ENCODE measurements around the gene POLR2F.

POLR2F gene

GRCh38 chr22:38014083-38014482 lies 60.6 kb downstream of the POLR2F start:
- no peaks in the 10 kb centered on the region for H3K27me3 ChIP-seq (ENCODE audit: insufficient read depth, insufficient read length)
- TF ChIP-seq SUZ12 (IDR thresholded peaks at IDR 0.05; ENCODE audit: extremely low read depth, insufficient read depth, insufficient read length), result no peak
- TF ChIP-seq ZNF274 (IDR thresholded peaks at IDR 0.05; ENCODE audit: low read depth, low read length), result no peak
- TF ChIP-seq YY1 (IDR thresholded peaks at IDR 0.05; ENCODE audit: insufficient read depth, insufficient read length), result no peak
- DNase-seq (ENCODE audit: low read depth, low spot score), result no peak
- H3K36me3 ChIP-seq (ENCODE audit: insufficient read depth, insufficient read length, low read length), result no peaks in the 10 kb centered on the region
- no peak overlapping the region for H3K9ac ChIP-seq (ENCODE audit: insufficient read length, low read depth)
- H3K4me3 ChIP-seq (ENCODE audit: insufficient read length, low read depth), result no peak overlapping the region
- H3K9me3 ChIP-seq (ENCODE audit: insufficient read depth, low read length), result no peaks in the 10 kb centered on the region
- H3K4me1 ChIP-seq (ENCODE audit: insufficient read depth, insufficient read length), result peaks cover 5% of the 10 kb centered on the region

- no peaks in the 10 kb centered on the region for H3K27me3 ChIP-seq (ENCODE audit: insufficient read depth, insufficient read length)
- no peak for DNase-seq (ENCODE audit: low read depth, low spot score)
- no peak overlapping the region for H3K9ac ChIP-seq (ENCODE audit: insufficient read length, low read depth)
- H3K36me3 ChIP-seq (ENCODE audit: insufficient read depth, insufficient read length, low read length), result no peaks in the 10 kb centered on the region
- peaks cover 10% of the 10 kb centered on the region for H3K4me1 ChIP-seq (ENCODE audit: insufficient read depth, insufficient read length)
- no peak for TF ChIP-seq ZNF274 (IDR thresholded peaks at IDR 0.05; ENCODE audit: low read depth, low read length)
- TF ChIP-seq SUZ12 (IDR thresholded peaks at IDR 0.05; ENCODE audit: extremely low read depth, insufficient read depth, insufficient read length), result no peak
- no peak for TF ChIP-seq YY1 (IDR thresholded peaks at IDR 0.05; ENCODE audit: insufficient read depth, insufficient read length)
- H3K4me3 ChIP-seq (ENCODE audit: insufficient read length, low read depth), result no peak overlapping the region
- H3K9me3 ChIP-seq (ENCODE audit: insufficient read depth, low read length), result no peaks in the 10 kb centered on the region
Observed at GRCh38 chr22:38016182-38017151, 63.0 kb downstream of the POLR2F start.

- no peak for DNase-seq (ENCODE audit: low read depth, low spot score)
- H3K4me1 ChIP-seq (ENCODE audit: insufficient read depth, insufficient read length), result peaks cover 10% of the 10 kb centered on the region
- no peak overlapping the region for H3K4me3 ChIP-seq (ENCODE audit: insufficient read length, low read depth)
- H3K9ac ChIP-seq (ENCODE audit: insufficient read length, low read depth), result no peak overlapping the region
- H3K9me3 ChIP-seq (ENCODE audit: insufficient read depth, low read length), result no peaks in the 10 kb centered on the region
- no peak for TF ChIP-seq SUZ12 (IDR thresholded peaks at IDR 0.05; ENCODE audit: extremely low read depth, insufficient read depth, insufficient read length)
- TF ChIP-seq YY1 (IDR thresholded peaks at IDR 0.05; ENCODE audit: insufficient read depth, insufficient read length), result no peak
- no peak for TF ChIP-seq ZNF274 (IDR thresholded peaks at IDR 0.05; ENCODE audit: low read depth, low read length)
- no peaks in the 10 kb centered on the region for H3K27me3 ChIP-seq (ENCODE audit: insufficient read depth, insufficient read length)
- H3K36me3 ChIP-seq (ENCODE audit: insufficient read depth, insufficient read length, low read length), result no peaks in the 10 kb centered on the region
Observed at GRCh38 chr22:38017272-38017920, 63.9 kb downstream of the POLR2F start.

- Histone ChIP-seq H3K4me1 (ENCODE audit: insufficient read depth, insufficient read length) (peaks cover 10% of the 10 kb centered on the region), H3K9me3 (ENCODE audit: insufficient read depth, low read length) (no peaks in the 10 kb centered on the region), H3K9ac (ENCODE audit: insufficient read length, low read depth) (no peak overlapping the region), H3K4me3 (ENCODE audit: insufficient read length, low read depth) (no peak overlapping the region), H3K27me3 (ENCODE audit: insufficient read depth, insufficient read length) (no peaks in the 10 kb centered on the region), H3K36me3 (ENCODE audit: insufficient read depth, insufficient read length, low read length) (no peaks in the 10 kb centered on the region)
- TF ChIP-seq ZNF274 (IDR thresholded peaks at IDR 0.05; ENCODE audit: low read depth, low read length) (no peak), SUZ12 (IDR thresholded peaks at IDR 0.05; ENCODE audit: extremely low read depth, insufficient read depth, insufficient read length) (no peak), YY1 (IDR thresholded peaks at IDR 0.05; ENCODE audit: insufficient read depth, insufficient read length) (no peak)
- DNase-seq (ENCODE audit: low read depth, low spot score), result no peak
Observed at GRCh38 chr22:38017939-38018885, 64.7 kb downstream of the POLR2F start.
